Erythroblast (primary cell): ENCODE results near the gene UBE2U.

ENCODE experiments used
- GATA1 ChIP-seq: IDR thresholded peaks from 2 replicates; pipeline ENCODE4 v1.6.1; 2011; ENCODE audit warnings: low read depth, mild to moderate bottlenecking, control low read depth, low read length, moderate library complexity
- POLR2A ChIP-seq: IDR thresholded peaks from 2 replicates; pipeline ENCODE4 v1.6.1; 2011; ENCODE audit warnings: mild to moderate bottlenecking, low read length

DNA sequence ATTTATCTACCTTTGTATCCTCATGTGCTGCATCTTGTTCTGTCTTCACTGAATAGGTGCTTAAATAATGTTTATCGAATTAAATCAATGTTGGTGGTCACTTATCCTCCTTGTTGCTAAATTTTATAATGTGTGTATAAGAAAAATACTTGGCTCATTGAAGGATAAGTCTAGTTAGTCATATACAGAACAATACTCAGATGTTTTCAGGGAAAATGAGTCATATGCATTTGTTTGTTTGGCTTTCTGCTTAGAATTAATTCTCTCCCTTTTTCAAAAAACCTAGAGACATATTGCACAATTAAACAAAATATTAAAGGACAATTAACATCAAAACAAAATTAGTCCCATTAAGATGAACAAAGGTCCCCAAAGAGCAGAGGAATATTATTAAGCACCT lies 89.0 kb downstream of the UBE2U start:
- TF ChIP-seq POLR2A = no peak
- no peak for TF ChIP-seq GATA1
